GOT3 (cell line): Measurements from ENCODE around the gene KCNC4.
A peak's percentile ranks its signal among the peaks of the same experiment; 100 is the strongest.

ENCODE experiments used
- DNase-seq: peaks from one replicate; lab custom pipeline; 2025; ENCODE audit warnings: mixed read lengths; lab: John Stamatoyannopoulos, UW

KCNC4 gene

GRCh38 chr1:110209715-110210603, at the start of gene KCNC4:
Gene KCNC4, plus strand, starts transcription at chr1:110210314. Its CDS starts 1,186 bp downstream, at chr1:110211500.
- peak; percentile 17 for DNase-seq

GRCh38 chr1:110160538-110161100, 49.5 kb upstream of the KCNC4 start:
- no peak for DNase-seq

GRCh38 chr1:110161165-110161564, 48.9 kb upstream of the KCNC4 start:
- no peak for DNase-seq

- DNase-seq = no peak
Observed at GRCh38 chr1:110161849-110162248, 48.3 kb upstream of the KCNC4 start.

GRCh38 chr1:110163591-110163990, 46.5 kb upstream of the KCNC4 start:
- no peak for DNase-seq

GRCh38 chr1:110164725-110165350, 45.3 kb upstream of the KCNC4 start:
- DNase-seq = no peak

- no peak for DNase-seq
Observed at GRCh38 chr1:110165761-110166231, 44.3 kb upstream of the KCNC4 start.

- no peak for DNase-seq
Observed at GRCh38 chr1:110166861-110167260, 43.3 kb upstream of the KCNC4 start.

- no peak for DNase-seq
Observed at GRCh38 chr1:110170766-110171733, 39.1 kb upstream of the KCNC4 start.

GRCh38 chr1:110172001-110172400, 38.1 kb upstream of the KCNC4 start:
- no peak for DNase-seq

GRCh38 chr1:110173466-110174105, 36.5 kb upstream of the KCNC4 start:
- no peak for DNase-seq

GRCh38 chr1:110174961-110175360, 35.2 kb upstream of the KCNC4 start:
- no peak for DNase-seq

GRCh38 chr1:110176299-110176956, 33.7 kb upstream of the KCNC4 start:
- no peak for DNase-seq

GRCh38 chr1:110177775-110178174, 32.3 kb upstream of the KCNC4 start:
- no peak for DNase-seq

GRCh38 chr1:110183642-110184167, 26.4 kb upstream of the KCNC4 start:
- no peak for DNase-seq

GRCh38 chr1:110184446-110184845, 25.7 kb upstream of the KCNC4 start:
- no peak for DNase-seq

- DNase-seq = no peak
Observed at GRCh38 chr1:110185181-110185580, 24.9 kb upstream of the KCNC4 start.

- DNase-seq = no peak
Observed at GRCh38 chr1:110186558-110186957, 23.6 kb upstream of the KCNC4 start.

- no peak for DNase-seq
Observed at GRCh38 chr1:110187139-110187890, 22.8 kb upstream of the KCNC4 start.
